HepG2 (cell line): Measurements from ENCODE around the gene ZSWIM7. TPM values are rescaled to one million over a fixed set of nuclear protein-coding genes. Genes with fewer than 3 reads are reported as not detected.

Experiments
- ATF7 ChIP-seq, 2 experiments: fragments of 450-650 bp in 1 of 2; sonication (generic) in 1 of 2; formaldehyde crosslinking in 1 of 2; IDR thresholded peaks; 2 replicates each; pipeline versions ENCODE4 v1.4.0 to v1.6.1; 2016 to 2020; ENCODE audit warnings: antibody characterized with exemption in 1 of 2, mild to moderate bottlenecking in 1 of 2, missing genetic modification reagents in 1 of 2
- DNMT3B ChIP-seq: conservative IDR thresholded peaks from 2 replicates; pipeline ENCODE4 v1.6.1; 2016; ENCODE audit warnings: missing biosample characterization, control low read depth
- E2F5 ChIP-seq: sonication (generic); formaldehyde crosslinking; conservative IDR thresholded peaks from 2 replicates; pipeline ENCODE4 v1.4.0; 2020; ENCODE audit warnings: missing genetic modification reagents
- GATAD1 ChIP-seq: IDR thresholded peaks from 2 replicates; pipeline ENCODE4 v1.6.1; 2016; ENCODE audit warnings: missing genetic modification reagents, missing compliant biosample characterization
- HNRNPUL1 ChIP-seq: fragments of 200-400 bp; formaldehyde crosslinking; IDR thresholded peaks from 2 replicates; pipeline ENCODE4 v1.6.1; 2017; ENCODE audit warnings: low read depth, mild to moderate bottlenecking, low read length, moderate library complexity
- KLF12 ChIP-seq: sonication (generic); formaldehyde crosslinking; IDR thresholded peaks from 2 replicates; pipeline ENCODE4 v1.4.0; 2020; ENCODE audit warnings: missing genetic modification reagents, borderline replicate concordance
- PITX1 ChIP-seq: sonication (generic); formaldehyde crosslinking; IDR thresholded peaks from 2 replicates; pipeline ENCODE4 v1.5.1; 2020; ENCODE audit warnings: mild to moderate bottlenecking, missing genetic modification reagents
- PRDM10 ChIP-seq: sonication (generic); formaldehyde crosslinking; IDR thresholded peaks from 2 replicates; pipeline ENCODE4 v1.4.0; 2020; ENCODE audit warnings: low read depth, missing genetic modification reagents
- RNF219 ChIP-seq: sonication (generic); formaldehyde crosslinking; IDR thresholded peaks from 2 replicates; pipeline ENCODE4 v1.5.0; 2020; ENCODE audit warnings: mild to moderate bottlenecking, missing genetic modification reagents
- SMYD3 ChIP-seq: sonication (generic); formaldehyde crosslinking; IDR thresholded peaks from 2 replicates; pipeline ENCODE4 v1.8.1; 2023; ENCODE audit warnings: mild to moderate bottlenecking, missing genetic modification reagents
- ZNF280B ChIP-seq: sonication (generic); formaldehyde crosslinking; IDR thresholded peaks from 2 replicates; pipeline ENCODE4 v1.5.0; 2020; ENCODE audit warnings: missing genetic modification reagents, mild to moderate bottlenecking, borderline replicate concordance
- ZNF431 ChIP-seq: sonication (generic); formaldehyde crosslinking; IDR thresholded peaks from 2 replicates; pipeline ENCODE4 v1.9.0; 2022; ENCODE audit warnings: missing genetic modification reagents, low read depth, mild to moderate bottlenecking, borderline replicate concordance
- ZNF460 ChIP-seq: sonication (generic); formaldehyde crosslinking; IDR thresholded peaks from 2 replicates; pipeline ENCODE4 v1.5.1; 2020; ENCODE audit warnings: missing genetic modification reagents, mild to moderate bottlenecking, borderline replicate concordance
- ZNF530 ChIP-seq: sonication (generic); formaldehyde crosslinking; IDR thresholded peaks from 2 replicates; pipeline ENCODE4 v1.5.0; 2020; ENCODE audit warnings: low read depth, mild to moderate bottlenecking, missing genetic modification reagents
- ZNF672 ChIP-seq: sonication (generic); formaldehyde crosslinking; IDR thresholded peaks from 2 replicates; pipeline ENCODE4 v1.8.1; 2022; ENCODE audit warnings: missing genetic modification reagents
- ZNF709 ChIP-seq: sonication (generic); formaldehyde crosslinking; IDR thresholded peaks from 2 replicates; pipeline ENCODE4 v1.5.0; 2020; ENCODE audit warnings: mild to moderate bottlenecking, missing genetic modification reagents
- ZSCAN5A ChIP-seq: sonication (generic); formaldehyde crosslinking; IDR thresholded peaks from 2 replicates; pipeline ENCODE4 v1.8.0; 2022; ENCODE audit warnings: mild to moderate bottlenecking, missing genetic modification reagents, borderline replicate concordance
- polyA plus RNA-seq, 8 experiments: library from polyadenylated mRNA; depleted of rRNA in 3 of 8; stranded (reverse) in 7 of 8; unstranded in 1 of 8; fragments of >200 nt; fragmentation: Illumina TruSeq in 4 of 8; extraction: Trizol in 4 of 8; gene quantifications; 2 replicates each; pipeline versions ENCODE4 v1.2.1 to v1.2.3, GENCODE V29; 2011 to 2016; ENCODE audit warnings: low read depth in 4 of 8, missing spikeins in 1 of 8, mixed read lengths in 1 of 8; ENCODE audit not compliant: insufficient read depth in 1 of 8
- total RNA-seq, 5 experiments: library from RNA; depleted of rRNA; stranded (reverse); fragments of >200 nt; fragmentation: Illumina TruSeq; extraction: Trizol; gene quantifications; 2 replicates each; pipeline ENCODE4 v1.2.3, GENCODE V29; 2016; ENCODE audit warnings: low read depth in 1 of 5

Gene ZSWIM7
- total and polyA plus RNA-seq, 2 of the 13 experiments (the other 11 are each of a cell fraction or from before 2014, with no cell fraction given): 13.1 to 28.1 TPM

GRCh38 chr17:15944759-15945526 is 54.6 kb downstream of the ZSWIM7 start, which contains the start of gene ADORA2B (continued):
- TF ChIP-seq ZNF672: no peak
- no peak for TF ChIP-seq KLF12 (CRISPR knock-in tag)
- TF ChIP-seq E2F5: 0 out of 2 replicates have a peak, but pooled peaks have one; percentile 7
- TF ChIP-seq ATF7 (IDR thresholded peaks at IDR 0.05): no peak
- no peak for TF ChIP-seq ATF7 (CRISPR knock-in tag; IDR thresholded peaks at IDR 0.05)
- no peak for TF ChIP-seq ZSCAN5A (CRISPR knock-in tag)
- TF ChIP-seq PITX1: no peak; the same call in 1 of the 2 replicates
- TF ChIP-seq RNF219 (CRISPR knock-in tag): no peak
- TF ChIP-seq ZNF709 (CRISPR knock-in tag): peak; percentile 65; the same call in 1 of the 2 replicates
- no peak for TF ChIP-seq ZNF460 (CRISPR knock-in tag)
- TF ChIP-seq ZNF530 (CRISPR knock-in tag): no peak
- TF ChIP-seq ZNF431 (CRISPR knock-in tag): no peak
- peak; percentile 62; the same call in 1 of the 2 replicates for TF ChIP-seq ZNF280B
- TF ChIP-seq PRDM10 (CRISPR knock-in tag): no peak
- TF ChIP-seq SMYD3: no peak
- no peak for TF ChIP-seq DNMT3B (CRISPR knock-in tag)
- 0 out of 2 replicates have a peak, but pooled peaks have one; percentile 20 for TF ChIP-seq GATAD1
- no peak for TF ChIP-seq HNRNPUL1
